Stimulated activated CD4-positive, alpha-beta T cell treated with anti-CD3 and anti-CD28 coated beads, Interleukin-1b, Interleukin-23, amount 100 ng/mL, for 1 hour (primary cell): ENCODE results near the gene TMEM115.

Experiments used
- DNase-seq, 2 donors: peaks; one replicate each; pipeline ENCODE4 v3.0.0-alpha.2; 2020; ENCODE audit warnings: low read depth in 2 of 2

Gene TMEM115

GRCh38 chr3:50352781-50353180 is 6.5 kb downstream of the TMEM115 start:
- DNase-seq: no peak

GRCh38 chr3:50351323-50351697 is 8.0 kb downstream of the TMEM115 start:
- no peak for DNase-seq

DNA sequence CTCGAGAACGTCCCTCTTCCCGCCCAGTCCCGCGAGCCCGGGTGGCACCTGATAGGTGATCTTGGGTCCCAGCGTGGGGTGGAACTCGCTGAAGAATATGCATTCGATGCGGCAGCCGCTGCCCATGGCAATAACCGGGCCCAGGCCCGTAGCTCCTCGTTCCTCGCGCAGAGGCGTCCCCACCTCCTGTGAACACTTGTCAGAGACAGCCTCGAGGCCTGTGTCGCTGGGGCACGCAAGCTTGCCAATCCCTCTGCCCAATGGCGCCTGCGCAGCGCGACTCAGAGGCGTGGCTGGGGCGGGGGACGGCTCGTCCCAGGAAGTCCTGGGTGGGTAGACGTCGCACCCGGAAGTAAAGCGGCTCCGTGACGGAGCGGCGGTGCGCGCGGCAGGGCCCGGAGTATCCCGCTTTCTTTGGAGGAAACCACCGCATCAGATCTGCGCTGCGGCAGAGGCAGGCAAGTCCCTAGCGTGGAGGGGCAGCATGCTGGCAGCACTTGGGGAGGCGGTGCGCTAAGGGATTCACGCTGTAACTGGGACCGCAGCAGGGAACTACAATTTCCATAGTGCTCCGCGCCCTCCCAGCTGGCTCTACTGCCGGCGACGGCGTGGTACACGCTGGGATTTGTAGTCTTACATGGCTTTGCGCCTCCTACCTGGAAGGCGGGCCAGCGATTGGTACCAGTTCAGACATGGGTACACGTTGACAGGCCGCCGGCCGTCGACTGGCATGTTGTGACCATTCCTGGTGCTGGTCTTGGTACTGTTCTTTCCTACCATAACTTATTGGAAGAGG is 8.6 kb downstream of the TMEM115 start, which contains the start of the genes CYB561D2 and NPRL2:
TSS of gene CYB561D2 (plus strand) at position 336 of the 796 bp plus-strand sequence. CDS start 572 bp downstream, outside the sequence.
TSS of gene NPRL2 (minus strand) at position 249 of the 796 bp plus-strand sequence. CDS start at position 126, 123 bp downstream.
- DNase-seq: peak; percentile 96 to 98

- DNase-seq: no peak
Observed at GRCh38 chr3:50350213-50350526, 9.2 kb downstream of the TMEM115 start.

- DNase-seq: peak in 1 of 2 donors; percentile 50
Observed at GRCh38 chr3:50347187-50347813, 12.0 kb downstream of the TMEM115 start.

- peak in 1 of 2 donors; percentile 47 for DNase-seq
Observed at GRCh38 chr3:50345586-50346234, 13.6 kb downstream of the TMEM115 start, which contains the start of gene ZMYND10. Gene ZMYND10, minus strand, starts transcription at chr3:50345732. Its CDS starts 153 bp downstream, at chr3:50345579.

- no peak for DNase-seq
Observed at GRCh38 chr3:50345008-50345407, 14.3 kb downstream of the TMEM115 start.

DNA sequence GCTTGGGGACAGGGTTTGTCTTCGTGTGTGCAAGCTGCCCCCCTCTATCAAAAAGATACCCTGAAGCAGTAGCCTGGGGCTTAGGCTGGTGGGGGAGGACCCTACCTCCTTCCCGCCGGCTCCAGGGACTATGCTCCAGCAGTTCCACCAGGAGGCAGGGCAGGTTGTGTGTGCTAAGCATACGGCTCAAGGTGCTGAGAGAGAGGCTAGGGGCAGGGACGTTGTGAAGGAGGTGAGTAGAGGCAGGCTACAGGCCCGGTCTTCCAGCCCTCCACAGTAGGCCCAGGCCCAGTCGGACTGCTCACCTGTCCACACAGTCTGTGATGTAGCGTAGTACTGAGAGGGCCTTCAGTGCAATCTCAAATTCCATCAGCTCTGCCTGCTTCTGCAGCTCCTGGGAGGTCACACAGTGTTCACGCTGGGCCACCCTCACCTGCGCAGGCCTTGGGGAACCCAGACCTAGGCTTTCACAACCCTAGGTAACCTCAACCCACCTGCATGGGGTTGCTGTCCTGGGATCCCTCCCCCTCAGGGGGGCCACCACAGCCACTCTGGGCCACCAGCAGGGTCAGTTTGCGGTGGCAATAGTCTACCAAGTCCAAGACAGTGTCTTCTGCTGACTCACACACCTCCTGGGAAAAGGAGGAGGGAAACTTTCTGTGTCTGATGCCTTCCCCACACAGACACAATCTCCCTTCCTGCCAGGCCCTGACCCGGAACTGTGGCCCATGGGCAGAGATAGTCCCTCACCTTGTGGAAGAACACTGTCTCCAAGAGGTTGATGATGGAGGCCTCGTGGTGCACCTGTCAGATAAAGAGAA is 16.3 kb downstream of the TMEM115 start:
- DNase-seq: no peak

DNA sequence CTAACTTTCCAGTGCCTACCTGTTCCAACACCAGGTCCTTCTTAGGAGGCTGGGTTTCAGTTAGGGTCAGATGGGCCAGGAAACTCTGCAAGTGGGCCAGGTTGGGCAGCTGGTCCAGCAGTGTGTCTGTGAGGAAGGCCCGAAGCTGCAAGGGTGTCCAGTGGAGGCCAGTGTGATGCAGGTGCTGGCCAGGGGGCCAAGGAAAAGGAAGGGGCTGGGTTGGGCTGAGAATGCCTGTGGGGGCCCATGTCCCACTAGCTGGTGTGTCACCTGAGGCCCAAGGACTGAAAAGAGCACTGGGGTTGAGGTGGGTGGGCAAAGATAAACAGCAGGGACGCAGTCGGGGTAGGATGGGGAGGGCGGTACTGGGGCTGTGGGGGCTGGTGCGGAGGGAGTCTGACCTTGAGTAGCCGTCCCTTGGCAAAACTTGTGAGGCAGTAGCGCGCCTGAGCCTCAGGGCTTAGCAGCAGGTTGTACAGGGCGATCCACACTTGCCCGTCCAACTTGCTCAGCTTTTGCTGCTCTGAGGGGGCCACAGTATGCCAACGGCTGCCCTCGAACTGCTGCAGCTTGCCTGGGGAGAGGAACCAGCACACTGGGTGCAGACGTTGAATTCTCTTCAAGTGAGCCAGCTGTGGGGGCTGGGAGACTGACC is 17.2 kb downstream of the TMEM115 start:
- no peak for DNase-seq

- no peak for DNase-seq
Observed at GRCh38 chr3:50341537-50341936, 17.8 kb downstream of the TMEM115 start.

- no peak for DNase-seq
Observed at GRCh38 chr3:50340448-50341329, 18.6 kb downstream of the TMEM115 start, which contains the start of gene RASSF1. Gene RASSF1, minus strand, starts transcription at chr3:50340836. Its CDS starts 31 bp downstream, at chr3:50340805.

DNA sequence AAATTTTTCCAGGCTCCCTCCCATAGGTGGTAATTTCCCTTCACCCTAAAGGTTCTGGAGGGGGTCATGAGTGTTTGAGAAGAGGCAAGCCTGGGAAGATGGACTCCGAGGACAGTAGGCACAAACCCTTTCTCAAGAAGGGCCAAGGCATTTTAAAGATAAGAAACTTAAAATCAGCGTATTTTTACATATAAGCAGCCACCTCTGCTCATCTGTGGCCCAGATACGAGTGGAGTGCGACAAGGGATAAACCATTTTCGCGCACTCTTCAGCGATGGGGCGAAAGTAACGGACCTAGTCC is 19.2 kb downstream of the TMEM115 start:
- DNase-seq: no peak

GRCh38 chr3:50339485-50340146 is 19.7 kb downstream of the TMEM115 start:
- no peak for DNase-seq

- DNase-seq: no peak
Observed at GRCh38 chr3:50338965-50339364, 20.4 kb downstream of the TMEM115 start.

- peak; percentile 76 to 84 for DNase-seq
Observed at GRCh38 chr3:50337175-50337861, 22.0 kb downstream of the TMEM115 start.

- no peak for DNase-seq
Observed at GRCh38 chr3:50336452-50337174, 22.7 kb downstream of the TMEM115 start.

GRCh38 chr3:50334339-50335075 is 24.8 kb downstream of the TMEM115 start:
- DNase-seq: no peak
